COLO668 (cell line): ENCODE measurements around the gene CAT.
"Not testable (repeated sequence)": the region's sequence is repeated elsewhere in the genome, so short reads cannot be mapped to it uniquely, and the experiment has no call there.

Source experiments
- DNase-seq: peaks from one replicate; lab custom pipeline; 2025; ENCODE audit not compliant: unreplicated experiment; lab: John Stamatoyannopoulos, UW

The CAT gene

DNA sequence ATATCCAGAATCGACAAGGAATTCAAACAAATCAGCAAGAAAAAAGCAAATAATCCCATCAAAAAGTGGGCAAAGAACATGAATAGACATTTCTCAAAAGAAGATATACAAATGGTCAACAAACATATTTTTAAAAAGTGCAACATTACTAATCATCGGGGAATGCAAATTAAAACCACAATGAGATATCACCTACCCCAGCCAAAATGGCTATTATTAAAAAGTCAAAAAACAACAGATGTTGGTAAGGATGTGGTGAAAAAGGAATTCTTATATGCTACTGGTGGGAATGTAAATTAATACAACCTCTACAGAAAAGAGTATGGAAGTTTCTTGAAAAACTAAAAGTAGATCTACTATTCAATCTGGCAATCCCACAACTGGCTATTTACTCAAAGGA is 13.9 kb upstream of the CAT start:
- not testable (repeated sequence) for DNase-seq

DNA sequence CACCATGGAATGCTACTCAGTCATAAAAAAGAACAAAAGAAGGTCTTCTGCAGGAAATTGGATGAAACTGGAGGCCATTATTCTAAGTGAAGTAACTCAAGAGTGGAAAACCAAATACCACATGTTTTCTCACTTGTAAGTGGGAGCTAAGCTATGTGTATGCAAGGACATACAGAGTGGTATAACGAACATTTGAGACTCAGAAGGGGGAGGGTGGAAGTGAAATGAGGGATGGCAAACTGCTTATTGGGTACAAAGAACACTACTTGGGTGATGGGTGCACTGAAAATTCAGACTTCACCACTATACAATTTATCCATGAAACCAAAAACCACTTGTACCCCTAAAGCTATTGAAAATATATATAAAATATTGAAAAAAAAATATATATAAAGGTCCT is 13.4 kb upstream of the CAT start:
- no peak for DNase-seq

DNA sequence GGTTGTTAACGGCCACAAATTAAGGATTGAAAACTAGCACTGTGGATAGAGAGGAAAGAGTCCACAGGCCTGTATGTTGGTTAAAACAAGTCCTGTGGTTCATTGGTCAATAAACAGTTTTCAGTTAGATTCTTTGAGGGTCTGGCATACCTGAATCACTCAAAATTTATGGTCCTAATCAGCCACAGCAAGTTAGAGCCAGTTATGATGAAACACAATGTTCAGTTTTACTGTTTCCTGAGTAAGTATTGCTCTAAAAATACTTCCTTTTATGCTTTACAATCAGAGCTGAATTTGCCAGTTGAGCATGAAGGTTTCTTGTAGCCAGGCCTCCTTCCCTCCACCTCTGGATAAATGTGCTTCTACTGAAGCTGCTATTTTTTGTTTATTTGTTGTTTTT is 12.9 kb upstream of the CAT start:
- no peak for DNase-seq

DNA sequence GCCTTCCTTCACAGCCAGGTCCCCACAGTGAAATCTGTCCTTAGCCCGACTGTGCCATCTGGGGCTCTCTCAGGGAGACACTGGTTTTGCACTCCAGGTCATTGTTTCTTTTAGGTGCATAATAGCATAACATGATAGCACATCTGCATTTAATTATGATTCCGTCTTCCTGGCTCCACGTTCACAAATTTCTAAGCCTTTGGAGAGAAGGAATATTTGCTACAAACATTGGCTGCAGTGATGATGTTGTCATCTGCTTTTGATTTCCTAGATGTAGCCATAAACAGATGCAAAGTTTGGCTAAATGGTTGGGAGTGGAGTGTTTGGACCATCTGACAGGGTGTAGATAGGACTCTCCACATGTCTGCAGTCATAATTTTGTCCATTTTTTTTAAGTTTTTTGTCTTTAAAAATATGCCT is 12.0 kb upstream of the CAT start:
- no peak for DNase-seq

DNA sequence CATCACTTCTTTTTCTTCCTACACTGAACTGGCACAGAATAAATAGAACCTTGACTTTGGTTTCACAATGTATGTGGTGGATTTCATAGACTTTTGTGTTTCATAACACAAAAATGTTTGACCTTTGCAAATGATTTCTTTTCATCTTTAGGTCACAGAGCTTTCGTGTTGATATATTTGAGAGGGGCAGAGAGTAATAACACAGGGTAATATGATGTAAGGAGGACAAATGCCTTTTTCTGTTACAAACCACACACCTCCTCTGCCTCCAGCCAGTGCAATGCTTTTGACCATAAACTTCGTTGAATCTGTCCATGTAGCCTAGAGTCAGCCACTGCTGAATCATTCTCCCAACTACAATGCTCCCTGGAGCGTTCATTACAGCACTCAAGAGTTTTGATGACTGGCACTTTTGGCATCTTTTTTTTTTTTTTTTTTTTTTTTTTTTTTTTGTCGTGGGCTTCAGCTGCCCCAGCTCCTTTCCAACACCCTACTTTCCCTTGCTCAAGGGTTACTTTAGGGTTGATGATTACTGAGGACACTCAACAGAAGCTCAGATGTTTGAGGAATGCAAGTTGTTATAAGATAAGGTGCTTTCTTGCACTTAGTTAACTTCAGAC is 11.4 kb upstream of the CAT start:
- DNase-seq = no peak

DNA sequence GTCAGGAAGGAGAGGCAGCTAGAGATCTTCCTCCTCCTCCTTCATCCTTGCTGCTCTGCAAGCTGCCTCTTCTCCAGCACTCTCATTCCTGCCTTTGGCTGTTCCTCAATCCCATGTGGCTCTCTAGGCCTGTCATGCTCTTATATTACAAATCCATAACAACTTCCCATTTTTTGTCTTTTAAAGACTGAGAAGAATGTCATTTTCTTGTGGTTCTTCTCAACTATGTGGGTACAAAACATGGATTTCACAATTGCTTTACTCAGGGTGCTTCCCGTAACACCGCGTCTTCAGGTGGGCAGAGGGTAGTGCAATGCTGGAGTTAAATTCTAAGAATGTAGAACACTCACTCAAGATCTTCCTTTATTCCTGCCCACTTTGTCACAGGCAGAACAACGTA is 6.8 kb upstream of the CAT start:
- DNase-seq = no peak

DNA sequence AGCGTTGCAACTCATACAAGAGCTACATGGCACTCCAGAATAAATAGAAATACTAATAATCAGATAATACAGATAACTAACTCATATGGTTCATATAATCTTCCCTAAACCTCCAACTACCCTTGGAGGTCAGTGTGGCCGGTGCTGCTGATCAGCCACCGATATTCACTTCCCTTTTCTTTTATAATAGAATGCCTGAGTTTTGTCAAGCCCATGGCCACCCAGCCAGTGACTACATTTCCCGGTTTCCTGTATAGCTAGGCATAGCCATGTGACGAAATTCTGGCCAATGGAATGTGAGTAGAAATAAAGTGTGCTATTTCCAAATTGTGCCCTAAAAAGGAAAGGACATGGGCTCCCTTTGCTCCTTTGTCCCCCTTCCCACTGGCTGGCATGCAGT is 5.9 kb upstream of the CAT start:
- DNase-seq = no peak

DNA sequence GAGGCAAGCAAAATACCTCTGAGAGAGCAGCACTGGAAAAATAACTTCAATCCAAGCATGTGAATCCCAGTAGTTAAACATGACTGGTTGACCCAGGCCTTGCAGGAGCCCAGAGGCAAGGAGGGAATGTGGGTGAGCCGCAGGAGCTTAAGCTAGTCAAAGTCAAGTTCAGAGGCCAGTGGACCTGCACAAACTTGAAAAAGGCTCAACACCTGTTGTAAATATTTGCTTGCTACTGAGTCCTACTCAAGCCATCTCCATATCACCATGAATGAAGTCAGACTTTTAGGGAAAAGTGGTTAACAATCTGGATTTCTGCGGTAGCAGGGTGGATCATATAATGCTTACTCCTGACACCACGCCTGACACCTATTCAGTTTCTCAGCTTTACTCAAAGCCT is 4.8 kb upstream of the CAT start:
- no peak for DNase-seq

DNA sequence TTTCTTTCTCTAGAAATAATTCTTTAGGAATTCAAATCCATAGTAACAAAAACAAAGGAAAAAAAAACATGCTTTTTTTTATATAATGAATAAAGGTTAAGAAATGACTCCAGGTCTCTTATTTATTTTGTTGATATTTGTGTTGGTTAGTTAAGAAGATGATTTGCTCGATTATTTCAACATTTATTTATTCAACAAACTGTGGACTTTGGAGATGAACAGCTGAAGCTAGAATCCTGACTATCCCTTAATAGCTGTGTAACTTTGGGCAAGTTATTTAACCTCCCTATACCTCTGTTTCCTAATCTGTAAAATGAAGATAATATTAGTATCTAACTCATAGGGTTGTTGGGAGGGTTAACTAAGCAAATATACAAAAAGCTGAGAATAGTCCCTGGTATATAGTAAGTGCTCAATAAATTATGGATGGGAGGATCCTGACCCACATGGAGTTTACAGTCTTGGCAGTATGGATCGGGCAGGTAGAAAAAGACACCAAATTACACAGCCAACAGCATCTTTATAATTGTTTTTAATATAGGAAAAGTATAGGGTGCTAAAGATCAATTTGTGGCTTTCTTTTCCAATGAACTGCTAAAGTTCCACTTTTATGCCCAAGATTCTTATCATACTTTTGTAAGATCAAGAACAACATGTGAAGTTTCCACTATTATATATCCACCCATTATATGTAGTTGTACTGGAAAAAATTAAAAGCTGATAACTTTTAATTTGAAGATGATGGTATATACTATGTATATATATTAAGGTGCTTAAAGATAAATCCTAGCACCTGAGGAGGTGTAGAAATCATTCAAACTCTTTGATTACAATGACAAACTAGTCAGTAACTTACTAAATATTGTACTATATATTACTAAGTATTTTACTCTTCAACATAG is 1.3 kb upstream of the CAT start:
- DNase-seq = no peak

DNA sequence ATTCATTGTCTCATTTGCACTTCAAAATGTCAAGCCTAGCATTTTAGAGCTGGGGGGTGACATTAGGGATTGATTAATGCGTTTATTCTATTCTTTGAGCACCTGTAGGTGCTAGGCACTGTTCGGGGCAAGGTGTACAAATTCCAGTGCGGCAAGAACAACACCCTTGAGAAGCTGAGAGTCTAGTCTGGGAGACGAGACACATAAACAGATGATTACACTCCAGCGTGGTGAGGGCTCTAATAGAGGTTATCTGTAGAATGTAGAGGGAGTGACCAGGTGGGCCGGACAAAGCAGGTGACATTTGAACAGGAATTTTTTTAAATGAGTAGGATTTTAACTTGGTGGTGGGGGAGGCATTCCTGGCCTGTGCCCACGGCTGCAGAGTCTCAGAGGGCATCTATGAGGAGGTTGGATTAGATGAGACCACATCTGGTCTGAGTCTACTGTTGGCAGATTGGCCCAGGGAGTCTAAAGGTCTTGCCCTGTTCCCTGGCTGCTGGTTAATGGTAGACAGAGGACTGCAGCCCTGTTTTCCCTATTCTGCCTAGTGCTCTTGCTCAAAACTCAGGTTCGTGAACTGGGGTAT is 970 bp downstream of the CAT start:
- no peak for DNase-seq

DNA sequence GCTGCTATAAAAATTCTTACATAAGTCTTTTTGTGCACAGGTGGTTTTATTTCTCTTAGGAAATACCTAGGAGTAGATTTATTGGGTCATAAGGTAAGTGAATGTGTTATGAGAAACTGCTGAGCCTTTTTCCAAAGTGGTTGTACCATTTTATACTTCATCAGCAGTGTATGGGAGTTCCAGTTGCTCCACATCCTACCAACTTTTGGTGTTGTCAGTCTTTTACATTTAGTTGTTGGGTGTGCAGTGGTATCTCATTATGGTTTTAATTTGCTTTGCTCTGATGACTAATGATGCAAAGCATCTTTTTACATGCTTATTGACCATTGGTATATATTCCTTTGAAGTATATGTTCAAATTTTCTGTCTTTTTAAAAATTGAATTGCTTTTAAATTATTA is 3.1 kb downstream of the CAT start:
- DNase-seq = no peak

DNA sequence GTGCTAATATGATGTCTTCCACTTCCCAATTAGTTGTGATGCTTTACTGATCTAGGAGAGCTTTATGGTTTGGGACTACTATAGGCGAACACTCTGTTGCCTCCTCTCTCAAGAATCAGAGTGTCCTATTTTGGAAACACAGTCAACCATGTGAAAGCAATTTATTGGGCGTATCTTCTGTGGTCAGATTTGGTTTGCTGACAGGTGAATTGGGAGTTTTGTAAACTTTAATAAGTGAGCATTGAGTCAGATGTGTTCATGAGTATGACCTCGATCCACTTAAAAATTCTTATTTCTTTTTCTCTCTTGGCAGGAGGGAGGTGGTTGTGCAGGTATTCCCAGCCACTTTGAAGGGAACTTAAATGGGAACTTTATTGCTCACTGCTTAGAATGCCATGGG is 4.4 kb downstream of the CAT start:
- DNase-seq = no peak

DNA sequence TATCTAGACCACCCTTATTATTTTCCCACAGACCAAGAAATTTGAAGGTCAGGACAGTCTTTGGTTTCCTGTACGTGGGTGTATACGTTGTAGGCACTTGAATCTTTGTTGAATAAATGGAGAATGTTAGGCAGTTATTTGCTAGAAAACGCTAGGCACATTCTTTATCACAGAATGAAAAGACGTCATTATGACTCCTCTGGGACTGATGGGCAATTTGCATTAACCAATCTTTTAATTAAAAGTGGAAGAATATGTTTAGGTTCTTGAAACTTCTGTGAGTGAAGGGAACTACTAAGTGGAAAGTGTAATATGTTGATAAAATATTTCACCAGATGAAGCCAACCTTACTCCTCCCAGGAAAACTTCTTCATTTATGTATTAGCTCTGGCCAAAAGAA is 5.7 kb downstream of the CAT start:
- DNase-seq = no peak

DNA sequence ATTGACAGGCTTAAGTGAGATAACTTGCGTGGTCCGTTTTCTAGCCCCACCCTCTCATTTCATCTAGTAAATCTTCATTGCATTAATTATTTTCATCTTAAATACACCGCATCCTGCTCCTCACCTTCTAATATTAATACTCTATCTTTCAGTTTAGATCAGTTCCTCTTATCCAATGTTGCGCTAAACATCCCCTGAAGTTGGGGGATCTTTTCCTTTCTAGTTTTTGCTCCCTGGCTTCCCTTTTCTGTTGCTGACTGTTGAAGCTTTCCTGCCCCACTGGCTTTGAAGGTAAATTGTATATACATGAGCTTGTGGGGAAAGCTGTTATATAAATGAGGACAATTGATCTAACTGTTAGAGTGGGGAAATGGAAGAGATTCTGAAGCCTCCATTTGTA is 7.2 kb downstream of the CAT start:
- DNase-seq = no peak

DNA sequence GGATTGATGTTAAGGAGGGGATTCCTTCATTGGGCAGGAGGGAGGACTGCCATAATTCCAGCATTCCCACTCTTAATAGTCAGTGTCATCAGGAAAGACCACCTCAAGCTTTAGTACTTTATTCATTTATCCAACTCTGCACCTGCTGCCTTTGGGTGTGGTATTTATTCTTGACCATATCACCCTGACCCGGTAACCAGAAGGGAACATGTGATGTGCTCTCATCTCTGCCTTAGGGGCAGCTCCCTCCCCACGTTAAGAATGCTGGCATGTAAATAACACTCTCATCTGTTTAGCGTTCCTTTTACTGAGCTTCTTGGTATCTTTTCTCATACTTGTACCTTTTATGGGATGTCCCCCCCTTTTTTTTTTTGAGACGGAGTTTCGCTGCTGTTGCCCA is 7.7 kb downstream of the CAT start:
- DNase-seq = no peak

DNA sequence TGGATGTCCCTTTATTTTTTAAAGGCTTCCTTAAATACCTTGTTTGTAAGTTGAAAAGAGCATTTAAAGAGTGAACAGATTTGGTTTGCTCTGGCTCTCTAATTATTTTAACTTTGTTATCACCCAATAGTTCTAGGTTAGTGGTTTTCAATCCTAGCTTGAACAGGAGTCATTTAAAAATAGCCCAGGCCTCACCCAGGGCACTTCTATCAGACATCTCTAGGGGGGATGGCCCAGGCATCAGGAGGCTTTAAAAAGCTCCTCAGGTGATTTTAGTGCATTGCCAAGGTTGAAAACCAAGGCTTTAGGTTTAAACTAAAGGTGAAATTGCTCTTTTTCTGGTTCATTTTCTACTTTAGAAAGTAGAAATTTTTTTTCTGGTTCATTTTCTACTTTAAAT is 8.3 kb downstream of the CAT start:
- no peak for DNase-seq

DNA sequence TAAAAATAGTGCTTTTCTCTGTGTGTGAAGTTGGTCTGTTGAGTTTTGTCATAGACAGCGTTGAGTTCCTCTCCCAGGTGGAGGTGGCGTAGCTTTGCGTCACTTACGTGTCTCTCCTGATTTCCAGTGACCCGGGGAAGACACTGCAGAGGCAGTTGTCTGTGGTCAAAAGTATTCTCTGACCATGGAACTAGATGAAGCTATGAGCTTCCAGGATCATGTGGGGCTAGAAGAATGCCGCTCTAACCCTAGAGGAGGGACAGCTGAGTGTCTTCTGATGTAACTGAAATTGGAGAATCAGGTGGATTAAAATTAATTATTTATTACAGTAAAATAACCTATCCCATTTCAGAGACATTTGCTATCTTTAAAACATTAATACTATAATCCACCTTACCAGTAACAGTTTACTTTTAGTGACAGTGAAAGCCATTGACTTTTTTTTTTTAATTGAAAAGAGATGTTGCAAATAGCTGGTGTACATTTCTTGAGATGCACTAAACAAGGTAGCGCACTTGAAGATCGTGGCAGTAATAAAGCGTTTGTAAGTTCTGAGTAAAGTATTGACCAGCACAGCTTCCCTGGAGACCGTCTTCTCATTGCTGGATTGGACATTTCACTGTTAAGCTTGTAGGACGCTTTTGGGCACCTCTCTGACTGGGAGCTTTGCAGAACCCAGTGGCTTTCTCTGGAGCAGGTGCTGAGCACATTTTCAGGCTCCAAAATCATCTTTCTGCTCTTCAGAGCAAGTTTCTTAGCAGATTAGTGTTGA is 9.7 kb downstream of the CAT start:
- no peak for DNase-seq

DNA sequence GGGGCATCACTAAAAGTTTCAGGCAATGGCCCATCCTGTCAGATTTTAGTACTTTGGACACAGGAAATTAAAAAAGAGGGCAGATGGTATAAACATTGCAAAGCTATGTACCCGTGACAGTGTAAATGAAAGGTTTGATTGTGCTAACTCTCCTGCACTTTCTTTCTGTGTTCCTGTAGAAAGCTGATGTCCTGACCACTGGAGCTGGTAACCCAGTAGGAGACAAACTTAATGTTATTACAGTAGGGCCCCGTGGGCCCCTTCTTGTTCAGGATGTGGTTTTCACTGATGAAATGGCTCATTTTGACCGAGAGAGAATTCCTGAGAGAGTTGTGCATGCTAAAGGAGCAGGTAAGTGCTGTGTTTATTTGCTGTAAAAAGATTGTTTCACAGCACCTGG is 10.3 kb downstream of the CAT start:
- no peak for DNase-seq

DNA sequence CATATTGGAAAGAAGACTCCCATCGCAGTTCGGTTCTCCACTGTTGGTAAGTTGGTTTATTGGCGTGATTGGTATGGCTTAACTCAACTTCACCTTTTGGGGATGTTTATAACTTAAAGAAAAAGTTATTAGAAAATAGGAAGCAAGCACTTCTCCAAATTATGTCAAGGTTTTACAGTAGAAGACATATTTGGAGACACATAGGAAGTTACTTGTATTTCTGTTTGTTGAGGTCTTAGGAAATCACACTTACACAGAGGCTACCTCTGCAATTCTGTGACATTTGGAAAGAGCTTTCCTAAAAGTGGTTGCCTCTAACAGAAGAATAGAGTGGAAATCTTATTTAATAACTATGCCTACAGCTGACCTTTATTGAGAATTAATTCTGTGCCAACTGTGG is 12.3 kb downstream of the CAT start:
- DNase-seq = no peak

DNA sequence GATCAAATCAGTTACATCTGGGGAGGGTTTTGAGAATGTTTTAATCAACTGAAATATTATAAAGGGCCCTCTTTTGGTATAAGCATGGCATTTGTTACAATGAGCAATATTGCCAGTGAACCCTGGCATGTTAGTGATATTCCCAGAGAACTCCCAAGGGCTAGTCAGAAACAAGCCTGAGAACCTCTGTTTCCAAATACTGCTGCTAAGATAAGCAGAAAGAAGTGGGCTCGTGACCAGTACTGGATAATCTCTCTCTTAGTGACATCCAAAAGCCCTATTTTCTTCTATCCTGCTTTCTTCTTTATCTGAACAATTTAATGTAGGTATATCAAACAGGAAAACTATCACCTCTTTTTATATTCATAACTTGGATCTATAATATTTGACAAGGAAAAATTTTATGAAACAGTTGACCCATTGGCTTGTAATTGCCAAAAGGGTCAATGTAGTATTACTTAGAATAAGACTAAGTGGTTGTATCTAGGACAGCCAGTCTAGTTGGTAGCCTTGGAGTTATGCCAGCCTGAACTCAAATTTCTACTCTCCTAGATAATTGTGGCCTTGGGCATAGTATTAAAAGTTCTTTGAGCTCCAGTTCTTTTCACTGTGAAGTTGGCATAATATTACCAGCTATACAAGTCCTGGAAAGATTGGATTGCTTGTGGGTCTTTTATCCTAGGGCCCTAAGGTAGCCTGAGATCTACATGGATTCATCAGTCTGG is 15.7 kb downstream of the CAT start:
- no peak for DNase-seq

DNA sequence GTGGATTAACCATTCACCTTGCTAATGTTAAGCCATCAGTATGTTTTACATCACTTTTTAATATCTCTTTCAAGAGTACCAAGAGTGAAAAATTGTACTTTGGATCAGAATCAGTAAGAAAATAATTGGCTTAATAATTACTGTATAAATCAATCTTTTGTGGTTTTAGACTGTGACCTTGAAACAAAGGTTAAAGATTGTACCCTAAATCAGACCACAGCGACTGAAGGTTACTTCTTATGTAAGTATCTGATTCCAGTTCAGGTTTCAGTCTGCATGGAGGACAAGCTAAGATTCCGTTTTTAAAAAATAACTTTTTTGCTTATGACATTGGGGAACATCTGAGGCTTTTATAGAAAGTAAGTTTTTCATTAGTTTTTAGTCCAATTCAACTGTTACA is 18.9 kb downstream of the CAT start:
- DNase-seq = no peak
